Epithelial cell of proximal tubule (primary cell): Measurements from ENCODE around the gene LAMB4. TPM values are rescaled to one million over a fixed set of nuclear protein-coding genes. Genes with fewer than 3 reads are reported as not detected.

Experiments used
- DNase-seq: peaks from one replicate; pipeline ENCODE4 v3.0.0-alpha.2; 2011; ENCODE audit warnings: low read depth
- H3K4me3 ChIP-seq: 2 replicates; pipeline ENCODE4 v1.5.1; 2011; ENCODE audit warnings: low read depth, mild to moderate bottlenecking, low read length
- total RNA-seq: library from RNA; depleted of rRNA; stranded (reverse); fragments of >200 nt; gene quantifications from 2 replicates; pipeline ENCODE4 v1.2.3, GENCODE V29; 2015
- TF ChIP-seq, protein P1 (sequence below): conservative IDR thresholded peaks from 2 replicates; pipeline ENCODE4 v1.5.1; 2012; ENCODE audit warnings: low read depth, mild to moderate bottlenecking, low read length

LAMB4 gene
- total RNA-seq, 1 donor from 2014 or later: 0.46 TPM

DNA sequence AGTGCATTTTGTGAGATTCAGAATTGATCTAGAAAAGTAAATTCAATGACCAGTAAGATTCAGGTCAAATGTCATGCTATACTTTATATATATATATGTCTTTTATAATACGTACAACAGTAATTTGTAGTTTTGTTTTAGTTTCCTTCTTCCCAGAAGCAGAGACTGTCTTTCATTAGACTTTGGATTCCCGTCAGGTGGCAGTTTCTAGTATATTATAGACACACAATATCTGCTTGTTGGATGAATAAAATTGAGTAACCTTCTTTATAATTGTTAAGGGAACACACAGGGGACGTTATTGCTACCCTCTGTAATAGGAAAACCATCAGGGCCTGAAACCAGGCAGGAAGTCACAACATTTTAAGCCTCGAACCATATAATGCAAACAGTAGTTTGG lies 121.9 kb downstream of the LAMB4 start:
- TF ChIP-seq, protein P1, sequence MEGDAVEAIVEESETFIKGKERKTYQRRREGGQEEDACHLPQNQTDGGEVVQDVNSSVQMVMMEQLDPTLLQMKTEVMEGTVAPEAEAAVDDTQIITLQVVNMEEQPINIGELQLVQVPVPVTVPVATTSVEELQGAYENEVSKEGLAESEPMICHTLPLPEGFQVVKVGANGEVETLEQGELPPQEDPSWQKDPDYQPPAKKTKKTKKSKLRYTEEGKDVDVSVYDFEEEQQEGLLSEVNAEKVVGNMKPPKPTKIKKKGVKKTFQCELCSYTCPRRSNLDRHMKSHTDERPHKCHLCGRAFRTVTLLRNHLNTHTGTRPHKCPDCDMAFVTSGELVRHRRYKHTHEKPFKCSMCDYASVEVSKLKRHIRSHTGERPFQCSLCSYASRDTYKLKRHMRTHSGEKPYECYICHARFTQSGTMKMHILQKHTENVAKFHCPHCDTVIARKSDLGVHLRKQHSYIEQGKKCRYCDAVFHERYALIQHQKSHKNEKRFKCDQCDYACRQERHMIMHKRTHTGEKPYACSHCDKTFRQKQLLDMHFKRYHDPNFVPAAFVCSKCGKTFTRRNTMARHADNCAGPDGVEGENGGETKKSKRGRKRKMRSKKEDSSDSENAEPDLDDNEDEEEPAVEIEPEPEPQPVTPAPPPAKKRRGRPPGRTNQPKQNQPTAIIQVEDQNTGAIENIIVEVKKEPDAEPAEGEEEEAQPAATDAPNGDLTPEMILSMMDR: no peak
- no peak overlapping the region for H3K4me3 ChIP-seq
- DNase-seq: no peak

DNA sequence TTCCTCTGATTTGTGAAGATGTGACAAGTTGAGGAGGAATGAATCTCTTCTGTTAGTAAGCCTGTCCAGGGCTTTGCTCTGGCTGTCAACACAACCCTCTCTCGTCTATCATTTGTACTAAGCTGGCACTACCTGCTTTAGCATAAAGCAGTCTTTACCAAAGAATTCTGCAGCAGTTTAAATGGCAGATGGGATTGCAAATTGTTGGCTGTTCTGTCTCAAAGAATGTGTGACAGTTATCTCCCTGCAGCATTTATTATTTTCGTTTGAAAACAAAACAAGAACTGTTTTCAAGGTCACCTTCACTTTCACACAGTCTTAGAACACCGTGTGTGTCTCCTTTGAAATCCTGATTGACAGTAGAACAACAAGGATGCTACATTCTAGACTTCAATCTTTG lies 122.4 kb downstream of the LAMB4 start:
- DNase-seq: no peak
- no peak overlapping the region for H3K4me3 ChIP-seq
- TF ChIP-seq, protein P1: no peak

DNA sequence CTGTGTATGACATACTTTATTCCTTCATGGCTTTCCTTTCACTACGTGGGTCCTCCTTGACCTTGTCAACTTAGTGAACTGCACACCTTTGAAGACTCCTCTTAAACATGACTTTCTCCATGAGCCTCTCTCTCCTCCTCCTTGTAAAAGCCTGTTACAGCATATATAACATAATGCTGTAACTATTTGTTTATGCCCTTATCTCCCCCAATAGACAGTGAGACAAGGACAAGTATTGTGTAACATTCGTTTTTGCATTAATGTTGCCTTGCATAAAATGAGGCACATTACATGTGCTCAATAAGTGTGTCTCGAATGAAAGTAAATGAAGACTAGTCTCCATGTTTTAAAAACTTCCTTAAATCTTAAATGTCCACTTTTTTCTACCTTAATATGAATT lies 122.9 kb downstream of the LAMB4 start:
- DNase-seq: no peak
- H3K4me3 ChIP-seq: no peak overlapping the region
- TF ChIP-seq, protein P1: no peak

DNA sequence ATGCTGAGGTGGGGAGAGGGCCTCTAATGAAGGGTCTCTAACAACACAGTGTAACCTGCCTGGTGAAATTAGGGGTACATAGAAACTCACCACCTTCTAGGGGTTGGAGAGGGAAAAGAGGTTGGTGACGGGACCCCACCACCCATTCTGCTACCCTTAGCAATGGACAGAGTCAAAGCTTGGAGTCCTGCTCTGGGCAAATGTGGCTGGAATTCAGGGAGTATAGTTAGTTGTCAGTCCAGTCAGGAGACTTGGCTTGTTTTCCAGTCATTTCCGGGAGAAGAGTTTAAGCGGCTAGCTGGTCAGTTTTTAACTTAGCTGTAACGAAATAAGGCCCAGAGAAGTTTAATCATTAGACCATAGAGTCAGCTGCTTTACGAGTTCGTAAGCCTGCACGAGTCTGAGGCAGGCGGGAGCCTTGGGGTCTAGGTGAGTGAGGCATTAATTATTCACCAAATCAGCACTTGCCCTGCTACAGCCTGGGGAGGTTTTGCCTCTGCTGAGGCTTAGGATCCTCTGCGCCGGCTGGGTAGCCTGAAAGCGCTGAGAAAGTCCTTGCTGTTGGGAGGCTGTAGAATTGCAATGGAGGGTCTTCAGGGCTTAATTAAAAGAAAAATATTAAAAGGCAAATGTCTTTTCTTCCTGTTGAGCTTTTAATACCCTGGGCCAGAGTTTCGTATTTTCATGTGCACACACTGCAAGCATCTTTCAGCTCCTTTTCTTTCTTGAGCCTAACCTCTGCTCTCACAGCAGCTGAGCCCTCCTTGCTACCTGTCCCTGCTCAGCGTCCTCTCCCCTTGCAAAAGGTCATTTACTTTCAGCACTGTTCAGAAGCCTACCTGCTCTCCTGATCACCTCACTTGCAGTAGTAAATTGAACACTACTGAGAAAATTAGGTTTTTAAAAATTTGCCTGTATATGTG lies 125.7 kb downstream of the LAMB4 start:
- H3K4me3 ChIP-seq: peak overlapping the region; percentile 85
- peak; percentile 100 for DNase-seq
- TF ChIP-seq, protein P1: no peak

DNA sequence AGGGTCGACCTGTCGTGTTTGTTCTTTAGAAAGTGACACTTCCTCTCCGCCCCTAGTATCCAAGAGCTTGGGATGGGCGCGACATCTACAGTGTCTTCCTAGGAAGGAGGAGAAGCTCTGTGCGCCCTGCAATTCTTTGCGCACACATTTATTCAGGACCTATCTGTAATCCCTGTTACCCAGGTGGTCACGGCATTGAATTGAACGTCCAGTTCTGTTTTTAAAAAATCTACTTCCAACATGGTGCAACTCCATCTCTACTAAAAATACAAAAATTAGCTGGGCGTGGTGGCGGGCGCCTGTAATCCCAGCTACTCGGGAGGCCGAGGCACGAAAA lies 126.6 kb downstream of the LAMB4 start:
- DNase-seq: no peak
- peak overlapping the region; percentile 85 for H3K4me3 ChIP-seq
- TF ChIP-seq, protein P1: no peak

DNA sequence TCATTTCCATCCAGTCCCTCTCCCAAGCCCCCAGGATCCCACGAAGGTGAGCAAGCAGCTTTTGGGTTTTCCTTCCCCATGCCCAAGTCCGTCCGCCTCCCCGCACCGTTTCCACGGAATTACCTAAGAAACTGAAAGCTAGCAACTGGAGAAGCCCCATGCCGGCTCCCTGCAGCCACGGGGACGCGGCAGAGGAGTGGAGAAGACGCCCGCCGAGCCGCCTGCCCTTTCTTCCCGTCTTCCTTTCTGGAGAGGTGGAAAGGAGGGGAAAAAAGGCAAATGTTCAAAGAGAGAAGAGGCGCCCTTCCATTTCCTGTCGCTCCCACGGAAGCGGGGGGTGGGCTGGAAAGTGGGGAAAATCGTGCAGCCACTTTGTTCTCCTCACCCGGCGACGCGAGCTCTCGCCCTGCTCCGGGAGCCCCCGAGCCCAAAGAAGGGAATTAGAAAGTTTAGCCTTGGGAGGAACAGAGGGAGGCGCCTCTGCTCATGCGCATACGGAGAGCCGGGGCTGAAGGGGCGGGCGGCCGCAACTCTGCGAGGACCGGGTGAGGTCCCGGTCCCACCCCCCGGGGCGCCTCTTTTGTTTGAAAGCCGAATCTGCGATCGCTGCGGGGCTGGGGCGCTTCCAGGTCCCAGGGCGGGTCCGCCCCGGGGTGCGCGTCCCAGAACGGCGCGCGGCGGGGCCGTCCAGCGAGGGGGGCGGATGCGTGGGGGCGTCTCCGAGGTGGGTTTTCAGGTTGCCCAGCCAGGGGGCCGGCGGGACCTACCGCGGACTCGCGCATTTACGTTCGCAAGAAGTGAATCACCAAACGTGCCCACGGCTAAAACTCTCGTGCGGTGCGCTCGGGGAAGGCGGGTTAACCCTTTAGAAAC lies 127.2 kb downstream of the LAMB4 start, which contains the start of gene LAMB1:
LAMB1 (minus strand) TSS at position 436 of the 873 bp plus-strand sequence; CDS start at position 160, 276 bp downstream.
- peak within 1 kb of the TSS; percentile 85 for H3K4me3 ChIP-seq
- no peak for DNase-seq
- TF ChIP-seq, protein P1: no peak
